Activated CD8-positive, alpha-beta memory T cell treated with anti-CD3 and anti-CD28 coated beads for 36 hours (primary cell): ENCODE measurements around the gene LRRC8D. TPM values are rescaled to one million over a fixed set of nuclear protein-coding genes. Genes with fewer than 3 reads are reported as not detected.

Experiments
- CTCF ChIA-PET: fragments of 350-600 bp; sonication (Branson Sonifier 250); formaldehyde crosslinking; loops from one replicate; lab custom pipeline; 2021; ENCODE audit warnings: antibody characterized with exemption; lab: Charles Lee
- POLR2A ChIA-PET: fragments of 350-600 bp; sonication (Branson Sonifier 250); formaldehyde crosslinking; loops from one replicate; lab custom pipeline; 2021; ENCODE audit warnings: antibody characterized with exemption; lab: Charles Lee
- total RNA-seq, 2 experiments: library from RNA; stranded (reverse); gene quantifications; one replicate each; pipeline ENCODE4 v1.2.3, GENCODE V29; 2021

Gene LRRC8D
- total RNA-seq, 2 experiments from 2014 or later: 39.4 to 40.4 TPM

- ChIA-PET CTCF (no interaction called here), POLR2A (no interaction called here)
These were observed 80.2 kb downstream of the LRRC8D start for GRCh38 chr1:89900791-89901708.

- POLR2A ChIA-PET: no interaction called here
- CTCF ChIA-PET: no interaction called here
These were observed 81.3 kb downstream of the LRRC8D start for GRCh38 chr1:89901957-89902669.

GRCh38 chr1:89903550-89903949 is 82.7 kb downstream of the LRRC8D start:
- POLR2A ChIA-PET: no interaction called here
- CTCF ChIA-PET: interaction anchor here (0.6 kb wide), 1 partner anchor 83 kb away, joined by 3 read pairs; no protein-coding TSS in a partner anchor

GRCh38 chr1:89904219-89904980 is 83.6 kb downstream of the LRRC8D start:
- POLR2A ChIA-PET: no interaction called here

GRCh38 chr1:89905395-89906058 is 84.7 kb downstream of the LRRC8D start:
- POLR2A ChIA-PET: no interaction called here

More at GRCh38 chr1:89904219-89904980, 83.6 kb downstream of the LRRC8D start:
- CTCF ChIA-PET: interaction anchor here (0.6 kb wide), 1 partner anchor 82 kb away, joined by 3 read pairs; no protein-coding TSS in a partner anchor

GRCh38 chr1:89906088-89906487 is 85.3 kb downstream of the LRRC8D start:
- POLR2A ChIA-PET: no interaction called here

More at GRCh38 chr1:89905395-89906058, 84.7 kb downstream of the LRRC8D start:
- CTCF ChIA-PET: no interaction called here

GRCh38 chr1:89907727-89908212 is 86.9 kb downstream of the LRRC8D start:
- POLR2A ChIA-PET: no interaction called here

More at GRCh38 chr1:89906088-89906487, 85.3 kb downstream of the LRRC8D start:
- CTCF ChIA-PET: no interaction called here

GRCh38 chr1:89908273-89908671 is 87.4 kb downstream of the LRRC8D start:
- CTCF ChIA-PET: no interaction called here
- POLR2A ChIA-PET: no interaction called here

More at GRCh38 chr1:89907727-89908212, 86.9 kb downstream of the LRRC8D start:
- CTCF ChIA-PET: no interaction called here

- ChIA-PET CTCF (no interaction called here), POLR2A (no interaction called here)
These were observed 88.0 kb downstream of the LRRC8D start for GRCh38 chr1:89908672-89909436.

- CTCF ChIA-PET: interaction anchor here (0.6 to 0.7 kb wide), 2 partner anchors 85 to 127 kb away, joined by 3 to 4 read pairs; no protein-coding TSS in a partner anchor
- POLR2A ChIA-PET: no interaction called here
These were observed 89.4 kb downstream of the LRRC8D start for GRCh38 chr1:89910268-89910667.

GRCh38 chr1:89910780-89911179 is 89.9 kb downstream of the LRRC8D start:
- CTCF ChIA-PET: no interaction called here
- POLR2A ChIA-PET: no interaction called here

GRCh38 chr1:89911191-89911991 is 90.6 kb downstream of the LRRC8D start:
- ChIA-PET CTCF (no interaction called here), POLR2A (no interaction called here)

- CTCF ChIA-PET: no interaction called here
- POLR2A ChIA-PET: no interaction called here
These were observed 91.2 kb downstream of the LRRC8D start for GRCh38 chr1:89912073-89912472.

GRCh38 chr1:89913353-89914095 is 92.7 kb downstream of the LRRC8D start:
- CTCF ChIA-PET: interaction anchor here (1.1 kb wide), 1 partner anchor 101 kb away, joined by 3 read pairs; no protein-coding TSS in a partner anchor

GRCh38 chr1:89917353-89917752 is 96.5 kb downstream of the LRRC8D start:
- ChIA-PET CTCF (interaction anchor here (0.8 to 1.2 kb wide), 2 partner anchors 9 to 28 kb away, joined by 3 read pairs; no protein-coding TSS in a partner anchor), POLR2A (no interaction called here)

More at GRCh38 chr1:89913353-89914095, 92.7 kb downstream of the LRRC8D start:
- POLR2A ChIA-PET: no interaction called here

- CTCF ChIA-PET: interaction anchor here (1.2 kb wide), 1 partner anchor 8 kb away, joined by 3 read pairs; no protein-coding TSS in a partner anchor
- POLR2A ChIA-PET: no interaction called here
These were observed 97.4 kb downstream of the LRRC8D start for GRCh38 chr1:89918127-89918793.
